Caco-2 (cell line): Measurements from ENCODE around the gene LRMDA. TPM values are rescaled to one million over a fixed set of nuclear protein-coding genes. Genes with fewer than 3 reads are reported as not detected.

Source experiments
- BruUV-seq: library from RNA; stranded (reverse); fragments of 400-500 nt; replicated peaks from 2 replicates; lab custom pipeline; 2021; lab: Mats Ljungman, UMichigan
- CTCF ChIA-PET: fragments of 300-600 bp; sonication (Branson Sonifier 250); formaldehyde crosslinking; loops from one replicate; lab custom pipeline; 2022; ENCODE audit warnings: antibody characterized with exemption; lab: Charles Lee
- POLR2A ChIA-PET: fragments of 300-600 bp; sonication (Branson Sonifier 250); formaldehyde crosslinking; loops from one replicate; lab custom pipeline; 2022; ENCODE audit warnings: antibody characterized with exemption; lab: Charles Lee
- DNase-seq, 2 experiments: peaks; one replicate each; pipeline versions ENCODE4 v3.0.0 to v3.0.0-alpha.2; 2020 to 2022
- H3K27me3 ChIP-seq: replicated peaks from 2 replicates; pipeline ENCODE4 v1.6.0; 2011; ENCODE audit warnings: low read length; ENCODE audit not compliant: control insufficient read depth, insufficient read depth
- H3K36me3 ChIP-seq: 2 replicates; pipeline ENCODE4 v1.5.1; 2011; ENCODE audit warnings: low read length; ENCODE audit not compliant: control insufficient read depth, insufficient read depth
- H3K4me1 ChIP-seq: fragments of 250-450 bp; sonication (Bioruptor Pico); 2 replicates; pipeline ENCODE4 v1.5.1; 2020; ENCODE audit warnings: mild to moderate bottlenecking
- H3K4me3 ChIP-seq: 2 replicates; pipeline ENCODE4 v1.5.1; 2011; ENCODE audit warnings: low read depth, mild to moderate bottlenecking, control low read depth, low read length
- H3K9me3 ChIP-seq: fragments of 250-450 bp; sonication (Bioruptor Pico); 2 replicates; pipeline ENCODE4 v1.5.1; 2020; ENCODE audit warnings: mild to moderate bottlenecking, moderate library complexity
- H3K27ac Mint-ChIP-seq: one replicate; pipeline ENCODE4 v1.8.0; 2022; ENCODE audit warnings: mixed read lengths; ENCODE audit not compliant: unreplicated experiment
- H3K27me3 Mint-ChIP-seq: one replicate; pipeline ENCODE4 v1.8.0; 2022; ENCODE audit warnings: mixed read lengths; ENCODE audit not compliant: insufficient read depth, unreplicated experiment
- H3K36me3 Mint-ChIP-seq: one replicate; pipeline ENCODE4 v1.8.0; 2022; ENCODE audit warnings: mild to moderate bottlenecking, mixed read lengths; ENCODE audit not compliant: insufficient read depth, unreplicated experiment
- H3K4me1 Mint-ChIP-seq: one replicate; pipeline ENCODE4 v1.8.0; 2022; ENCODE audit warnings: low read depth, mixed read lengths; ENCODE audit not compliant: unreplicated experiment
- H3K4me3 Mint-ChIP-seq: one replicate; pipeline ENCODE4 v1.8.0; 2022; ENCODE audit warnings: mild to moderate bottlenecking, moderate library complexity, mixed read lengths; ENCODE audit not compliant: unreplicated experiment
- H3K9me3 Mint-ChIP-seq: one replicate; pipeline ENCODE4 v1.8.0; 2022; ENCODE audit warnings: mixed read lengths; ENCODE audit not compliant: unreplicated experiment
- CTCF ChIP-seq, 2 experiments: fragments of 200-600 bp in 1 of 2; IDR thresholded peaks; 1 replicate in 1 of 2; 2 replicates in 1 of 2; pipeline versions ENCODE4 v1.5.1 to v1.8.0; 2011 to 2022; ENCODE audit warnings: antibody characterized with exemption in 1 of 2, control low read depth in 1 of 2, inconsistent platforms in 1 of 2, low read depth in 1 of 2, low read length in 1 of 2, mild to moderate bottlenecking in 1 of 2, moderate library complexity in 1 of 2; ENCODE audit not compliant: insufficient read depth in 1 of 2, severe bottlenecking in 1 of 2, unreplicated experiment in 1 of 2
- intact Hi-C: fragments of 100-400 bp; cut with micrococcal nuclease; formaldehyde crosslinking; loops from one replicate; pipeline ENCODE4 v1.10.0; 2022; ENCODE audit not compliant: unreplicated experiment
- total RNA-seq: library from RNA; stranded (reverse); gene quantifications from 2 replicates; pipeline ENCODE4 v1.2.3, GENCODE V29; 2022

Gene LRMDA
- total RNA-seq, 1 experiment from 2014 or later = 18.5 TPM

GRCh38 chr10:75751232-75751631 is 319.8 kb downstream of the LRMDA start:
- Mint-ChIP-seq H3K4me1 (peaks cover 40% of the 10 kb centered on the region), H3K4me3 (no peak overlapping the region), H3K27ac (no peak overlapping the region), H3K27me3 (no peaks in the 10 kb centered on the region), H3K36me3 (no peaks in the 10 kb centered on the region), H3K9me3 (peaks cover 10% of the 10 kb centered on the region)
- Histone ChIP-seq H3K9me3 (no peaks in the 10 kb centered on the region), H3K4me1 (peaks cover 11% of the 10 kb centered on the region; the same call in 1 of the 2 replicates), H3K36me3 (no peaks in the 10 kb centered on the region), H3K27me3 (no peaks in the 10 kb centered on the region), H3K4me3 (no peak overlapping the region)
- no peak for DNase-seq
- POLR2A ChIA-PET = no interaction called here
- no TSS peak for BruUV-seq
- CTCF ChIA-PET = no interaction called here
- TF ChIP-seq CTCF (IDR thresholded peaks at IDR 0.05; ENCODE audit: insufficient read depth in 1 of 2, low read depth in 1 of 2, low read length in 1 of 2, severe bottlenecking in 1 of 2, unreplicated experiment in 1 of 2) = no peak
- intact Hi-C loops = no loop called here

DNA sequence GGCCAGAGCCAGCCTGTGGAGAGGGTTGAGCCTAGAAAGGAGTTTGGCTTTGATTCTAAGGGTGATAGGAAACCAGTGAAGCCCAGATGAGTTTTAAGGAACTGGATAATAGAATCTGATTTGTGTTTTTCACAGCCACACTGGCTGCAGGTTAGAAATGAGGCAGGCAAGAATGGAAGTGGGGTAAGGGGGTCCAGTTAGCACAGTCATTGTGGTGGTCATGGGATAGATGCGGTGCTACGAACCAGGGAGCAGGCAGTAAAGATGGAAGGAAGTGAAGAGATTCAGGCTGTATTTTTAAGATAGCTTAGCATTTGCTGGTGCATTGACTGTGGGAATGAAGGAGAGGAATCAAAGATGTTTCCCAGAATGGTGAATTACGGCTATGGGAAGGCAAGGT is 322.2 kb downstream of the LRMDA start:
- Mint-ChIP-seq H3K9me3 (peaks cover 10% of the 10 kb centered on the region), H3K36me3 (no peaks in the 10 kb centered on the region), H3K27ac (peak overlapping the region; percentile 43), H3K4me1 (peaks cover 33% of the 10 kb centered on the region), H3K4me3 (no peak overlapping the region), H3K27me3 (no peaks in the 10 kb centered on the region)
- no TSS peak for BruUV-seq
- Histone ChIP-seq H3K4me1 (peaks cover 11% of the 10 kb centered on the region; the same call in 1 of the 2 replicates), H3K36me3 (no peaks in the 10 kb centered on the region), H3K27me3 (no peaks in the 10 kb centered on the region), H3K4me3 (no peak overlapping the region), H3K9me3 (no peaks in the 10 kb centered on the region)
- no peak for DNase-seq
- TF ChIP-seq CTCF (IDR thresholded peaks at IDR 0.05; ENCODE audit: insufficient read depth in 1 of 2, low read depth in 1 of 2, low read length in 1 of 2, severe bottlenecking in 1 of 2, unreplicated experiment in 1 of 2) = no peak
- intact Hi-C loops = no loop called here
- CTCF ChIA-PET = no interaction called here
- POLR2A ChIA-PET = no interaction called here

DNA sequence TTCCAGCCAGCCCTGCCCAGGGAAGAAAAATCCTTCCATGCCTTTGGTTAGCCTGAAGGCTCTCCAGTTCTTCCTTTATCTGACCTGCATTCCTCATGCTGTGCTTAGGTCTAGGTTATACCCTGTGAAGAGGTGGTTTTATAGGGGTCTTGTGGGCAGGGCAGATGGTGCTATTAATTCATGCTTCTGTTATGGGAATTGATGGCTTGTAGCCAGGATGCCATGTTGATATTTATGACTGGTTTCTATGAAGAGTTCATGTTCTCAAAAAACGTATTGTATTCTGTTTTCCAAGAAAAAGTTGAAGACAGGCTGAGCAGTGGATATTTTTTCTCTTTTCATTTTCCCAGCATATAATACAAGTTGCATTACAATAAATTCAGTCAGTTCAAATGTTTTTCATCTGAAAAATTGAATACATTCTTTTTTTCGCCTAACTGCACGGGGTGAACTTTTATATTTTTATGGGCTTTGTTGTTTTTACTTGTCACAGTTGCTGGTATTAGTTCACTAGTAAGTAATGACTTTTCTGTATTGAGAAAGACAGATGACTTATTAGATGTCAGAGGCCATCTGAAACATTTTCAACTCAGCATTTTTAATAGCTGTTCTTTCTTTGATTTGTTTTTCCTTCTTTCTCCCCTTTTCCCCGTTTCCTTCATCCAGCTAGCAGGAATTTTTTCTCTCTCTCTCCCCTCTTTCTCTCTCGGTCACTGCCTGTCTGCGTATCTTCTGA is 322.8 kb downstream of the LRMDA start:
- peaks cover 11% of the 10 kb centered on the region; the same call in 1 of the 2 replicates for H3K4me1 ChIP-seq
- Mint-ChIP-seq H3K4me1 (peaks cover 33% of the 10 kb centered on the region), H3K9me3 (peaks cover 10% of the 10 kb centered on the region), H3K27ac (peak overlapping the region; percentile 80), H3K36me3 (no peaks in the 10 kb centered on the region), H3K27me3 (no peaks in the 10 kb centered on the region), H3K4me3 (no peak overlapping the region)
- TF ChIP-seq CTCF (IDR thresholded peaks at IDR 0.05; ENCODE audit: insufficient read depth in 1 of 2, low read depth in 1 of 2, low read length in 1 of 2, severe bottlenecking in 1 of 2, unreplicated experiment in 1 of 2) = no peak
- intact Hi-C loops = no loop called here
- H3K9me3 ChIP-seq = no peaks in the 10 kb centered on the region
- no TSS peak for BruUV-seq
- ChIA-PET CTCF (no interaction called here), POLR2A (no interaction called here)
- no peaks in the 10 kb centered on the region for H3K27me3 ChIP-seq
- no peak for DNase-seq
- H3K36me3 ChIP-seq = no peaks in the 10 kb centered on the region
- H3K4me3 ChIP-seq = no peak overlapping the region
